H9 (cell line): ENCODE results near the gene CTDNEP1. TPM values are rescaled to one million over a fixed set of nuclear protein-coding genes. Genes with fewer than 3 reads are reported as not detected.

Experiments used
- DNase-seq: peaks from one replicate; pipeline ENCODE4 v3.0.0-alpha.2; 2017
- H2AFZ ChIP-seq: one replicate; pipeline ENCODE4 v1.6.1; 2013; ENCODE audit warnings: mild to moderate bottlenecking, low read length, control low read depth, moderate library complexity
- H2AK5ac ChIP-seq: 2 replicates; pipeline ENCODE4 v1.6.1; 2013; ENCODE audit warnings: low read length, control low read depth, mixed read lengths; ENCODE audit not compliant: insufficient read length
- H2BK120ac ChIP-seq: one replicate; pipeline ENCODE4 v1.6.1; 2013; ENCODE audit warnings: low read depth, mild to moderate bottlenecking, low read length, control low read depth, inconsistent platforms; ENCODE audit not compliant: poor library complexity, severe bottlenecking
- H2BK12ac ChIP-seq: 2 replicates; pipeline ENCODE4 v1.6.1; 2013; ENCODE audit warnings: low read length, control low read depth, mixed read lengths, low read depth; ENCODE audit not compliant: insufficient read length
- H2BK15ac ChIP-seq: 2 replicates; pipeline ENCODE4 v1.6.1; 2013; ENCODE audit warnings: low read depth, low read length, control low read depth
- H2BK20ac ChIP-seq: one replicate; pipeline ENCODE4 v1.6.1; 2013; ENCODE audit warnings: low read depth, mild to moderate bottlenecking, low read length, control low read depth, inconsistent platforms; ENCODE audit not compliant: poor library complexity, severe bottlenecking
- H2BK5ac ChIP-seq: 2 replicates; pipeline ENCODE4 v1.6.1; 2013; ENCODE audit warnings: low read length, control low read depth, mixed read lengths; ENCODE audit not compliant: insufficient read length
- H3K14ac ChIP-seq: 2 replicates; pipeline ENCODE4 v1.6.1; 2013; ENCODE audit warnings: low read length, control low read depth; ENCODE audit not compliant: insufficient read depth
- H3K18ac ChIP-seq: 2 replicates; pipeline ENCODE4 v1.6.1; 2013; ENCODE audit warnings: low read depth, mild to moderate bottlenecking, mixed read lengths, low read length, control low read depth; ENCODE audit not compliant: insufficient read length
- H3K23ac ChIP-seq: 2 replicates; pipeline ENCODE4 v1.6.1; 2013; ENCODE audit warnings: low read length, control low read depth, mixed read lengths, low read depth; ENCODE audit not compliant: insufficient read length
- H3K23me2 ChIP-seq: 2 replicates; pipeline ENCODE4 v1.6.1; 2013; ENCODE audit warnings: low read depth, mild to moderate bottlenecking, mixed read lengths, low read length, control low read depth; ENCODE audit not compliant: insufficient read length, poor library complexity, severe bottlenecking
- H3K27ac ChIP-seq: 2 replicates; pipeline ENCODE4 v1.5.1; 2013; ENCODE audit warnings: low read length, control low read depth, mixed read lengths, low read depth; ENCODE audit not compliant: insufficient read length
- H3K27me3 ChIP-seq: 2 replicates; pipeline ENCODE4 v1.6.1; 2013; ENCODE audit warnings: low read length, control low read depth, inconsistent platforms; ENCODE audit not compliant: insufficient read depth
- H3K4ac ChIP-seq: 2 replicates; pipeline ENCODE4 v1.6.1; 2013; ENCODE audit warnings: low read depth, mild to moderate bottlenecking, control low read depth, inconsistent platforms, low read length, moderate library complexity
- H3K4me1 ChIP-seq: 2 replicates; pipeline ENCODE4 v1.6.1; 2013; ENCODE audit warnings: low read length, control low read depth, inconsistent platforms; ENCODE audit not compliant: insufficient read depth
- H3K4me2 ChIP-seq: 2 replicates; pipeline ENCODE4 v1.6.1; 2013; ENCODE audit warnings: low read length, control low read depth, mixed read lengths; ENCODE audit not compliant: insufficient read length, insufficient read depth
- H3K56ac ChIP-seq: 2 replicates; pipeline ENCODE4 v1.6.1; 2013; ENCODE audit warnings: low read depth, mild to moderate bottlenecking, mixed read lengths, low read length, control low read depth; ENCODE audit not compliant: insufficient read length
- H3K79me1 ChIP-seq: 2 replicates; pipeline ENCODE4 v1.6.1; 2013; ENCODE audit warnings: low read depth, mild to moderate bottlenecking, moderate library complexity, low read length, control low read depth, inconsistent platforms; ENCODE audit not compliant: insufficient read depth, poor library complexity, severe bottlenecking
- H3K79me2 ChIP-seq: 2 replicates; pipeline ENCODE4 v1.6.1; 2013; ENCODE audit warnings: low read length, control low read depth, inconsistent platforms; ENCODE audit not compliant: insufficient read depth
- H3K9ac ChIP-seq: 2 replicates; pipeline ENCODE4 v1.6.1; 2013; ENCODE audit warnings: low read length, control low read depth, mixed read lengths; ENCODE audit not compliant: insufficient read length; ENCODE audit errors: extremely low read depth
- H3K9me3 ChIP-seq: one replicate; pipeline ENCODE4 v1.6.1; 2013; ENCODE audit warnings: low read depth, low read length, inconsistent platforms; ENCODE audit not compliant: control insufficient read depth
- H3T11ph ChIP-seq: one replicate; pipeline ENCODE4 v1.6.1; 2013; ENCODE audit warnings: mild to moderate bottlenecking, low read length, control low read depth, inconsistent platforms
- H4K20me1 ChIP-seq: one replicate; pipeline ENCODE4 v1.6.1; 2013; ENCODE audit not compliant: control insufficient read depth, insufficient read length, insufficient read depth
- H4K5ac ChIP-seq: 2 replicates; pipeline ENCODE4 v1.6.1; 2013; ENCODE audit warnings: low read depth, mild to moderate bottlenecking, mixed read lengths, low read length, control low read depth; ENCODE audit not compliant: insufficient read length
- H4K8ac ChIP-seq: replicated peaks from 2 replicates; pipeline ENCODE4 v1.6.1; 2013; ENCODE audit warnings: low read length, control low read depth, mixed read lengths, low read depth; ENCODE audit not compliant: insufficient read length
- H4K91ac ChIP-seq: 2 replicates; pipeline ENCODE4 v1.6.1; 2013; ENCODE audit warnings: low read depth, mild to moderate bottlenecking, moderate library complexity, mixed read lengths, low read length, control low read depth; ENCODE audit not compliant: insufficient read length
- H3K27ac Mint-ChIP-seq, 3 experiments: 2 replicates in 2 of 3; 3 replicates in 1 of 3; pipeline ENCODE4 v1.8.0; 2020 to 2021; ENCODE audit warnings: mixed read lengths in 3 of 3, mild to moderate bottlenecking in 1 of 3, moderate library complexity in 1 of 3
- H3K27me3 Mint-ChIP-seq: 2 replicates; pipeline ENCODE4 v1.8.0; 2021; ENCODE audit warnings: low read depth, mild to moderate bottlenecking, moderate library complexity, mixed read lengths
- H3K36me3 Mint-ChIP-seq, 3 experiments: 2 replicates in 2 of 3; 3 replicates in 1 of 3; pipeline ENCODE4 v1.8.0; 2020 to 2021; ENCODE audit warnings: low read depth in 3 of 3, mixed read lengths in 3 of 3; ENCODE audit not compliant: insufficient read depth in 1 of 3
- H3K4me1 Mint-ChIP-seq, 2 experiments: 2 replicates each; pipeline ENCODE4 v1.8.0; 2020; ENCODE audit warnings: mixed read lengths in 2 of 2
- H3K4me3 Mint-ChIP-seq, 2 experiments: 2 replicates in 1 of 2; 3 replicates in 1 of 2; pipeline ENCODE4 v1.8.0; 2020 to 2021; ENCODE audit warnings: mild to moderate bottlenecking in 2 of 2, mixed read lengths in 2 of 2, moderate library complexity in 1 of 2
- H3K9me3 Mint-ChIP-seq, 2 experiments: 2 replicates in 1 of 2; 3 replicates in 1 of 2; pipeline ENCODE4 v1.8.0; 2020; ENCODE audit warnings: mild to moderate bottlenecking in 2 of 2, mixed read lengths in 2 of 2, moderate library complexity in 1 of 2
- CTCF ChIP-seq: fragments of 200-600 bp; sonication (generic); conservative IDR thresholded peaks from 3 replicates; pipeline ENCODE4 v1.8.0; 2021; ENCODE audit warnings: antibody characterized with exemption, mild to moderate bottlenecking
- WGBS: extraction: QIAGEN DNeasy Blood & Tissue Kit; methylation state at CpG from one replicate; pipeline ENCODE4 v1.1.7; 2013; ENCODE audit warnings: missing lambda C conversion rate, low lambda C conversion rate, mixed read lengths; ENCODE audit not compliant: insufficient read length; ENCODE audit errors: extremely low coverage; 5-methylcytosine and 5-hydroxymethylcytosine counted together
- total RNA-seq: library from RNA; stranded (reverse); gene quantifications from 2 replicates; pipeline ENCODE4 v1.2.1, GENCODE V29; 2021

CTDNEP1 gene
- total RNA-seq, 1 experiment from 2014 or later = 134 TPM

- Histone ChIP-seq H3K56ac (no peak within 1 kb of the TSS), H3K27ac (peak within 1 kb of the TSS; percentile 9), H3K4ac (no peak within 1 kb of the TSS), H3K9me3 (no peaks in the 10 kb centered on the region), H3K79me2 (peaks cover 25% of the 10 kb centered on the region; the same call in 1 of the 2 replicates), H2BK120ac (peak within 1 kb of the TSS; percentile 50), H2BK5ac (no peak within 1 kb of the TSS), H2BK20ac (no peak within 1 kb of the TSS), H4K5ac (no peak within 1 kb of the TSS), H4K91ac (no peak within 1 kb of the TSS), H3K18ac (peak within 1 kb of the TSS; percentile 90), H4K8ac (no peak within 1 kb of the TSS), H3K79me1 (peaks cover 13% of the 10 kb centered on the region), H3K23me2 (peaks cover 6% of the 10 kb centered on the region), H2AFZ (no peak within 1 kb of the TSS), H2BK15ac (no peak within 1 kb of the TSS), H3K4me1 (no peaks in the 10 kb centered on the region; the same call in 1 of the 2 replicates), H3T11ph (no peak within 1 kb of the TSS), H2BK12ac (no peak within 1 kb of the TSS), H3K14ac (peak within 1 kb of the TSS; percentile 81), H4K20me1 (no peaks in the 10 kb centered on the region), H3K23ac (no peak within 1 kb of the TSS), H2AK5ac (no peak within 1 kb of the TSS), H3K27me3 (no peaks in the 10 kb centered on the region), H3K4me2 (peak within 1 kb of the TSS; percentile 79), H3K9ac (peak within 1 kb of the TSS; percentile 81)
- TF ChIP-seq CTCF = no peak; the same call in 2 of the 3 replicates
- peak within 1 kb of the TSS; percentile 100 for H3K27ac Mint-ChIP-seq
- peak; percentile 98 for DNase-seq
- H3K27me3 Mint-ChIP-seq = no peaks in the 10 kb centered on the region; the same call in 1 of the 2 replicates
- H3K4me3 Mint-ChIP-seq = peak within 1 kb of the TSS; percentile 90 to 95
- H3K36me3 Mint-ChIP-seq = peaks cover 22 to 42% (median 40%) of the 10 kb centered on the region in 3 experiments
- no peaks in the 10 kb centered on the region for H3K9me3 Mint-ChIP-seq
- H3K4me1 Mint-ChIP-seq = peaks cover 22 to 28% of the 10 kb centered on the region in 2 experiments
- WGBS = no CpG with 5 or more reads among the region's 55 CpGs
These were observed 876 bp upstream of the CTDNEP1 start, which contains the start of gene ELP5 for GRCh38 chr17:7252176-7253043. Gene ELP5 (plus strand): TSS chr17:7252215. CDS start chr17:7252551, 336 bp downstream.
